Ovary (tissue), 3 donors: Measurements from ENCODE around the gene DAW1.

ENCODE experiments used
- EP300 ChIP-seq: sonication (generic); formaldehyde crosslinking; IDR thresholded peaks from one replicate; pipeline ENCODE4 v1.6.1; 2017; ENCODE audit warnings: antibody characterized with exemption
- POLR2A ChIP-seq: fragments of 450-650 bp; IDR thresholded peaks from one replicate; pipeline ENCODE4 v1.6.1; 2017; ENCODE audit warnings: antibody characterized with exemption, mild to moderate bottlenecking, moderate library complexity
- TF ChIP-seq, protein P1 (sequence below), 3 donors: fragments of 450-650 bp in 2 of 3; fragments of 200-600 bp in 1 of 3; IDR thresholded peaks; one replicate each; pipeline versions ENCODE4 v1.5.1 to v1.8.0; 2016 to 2022; ENCODE audit warnings: antibody characterized with exemption in 3 of 3, mild to moderate bottlenecking in 1 of 3
- donor health status: DM: no; HTN: no; CAD: no.

DNA sequence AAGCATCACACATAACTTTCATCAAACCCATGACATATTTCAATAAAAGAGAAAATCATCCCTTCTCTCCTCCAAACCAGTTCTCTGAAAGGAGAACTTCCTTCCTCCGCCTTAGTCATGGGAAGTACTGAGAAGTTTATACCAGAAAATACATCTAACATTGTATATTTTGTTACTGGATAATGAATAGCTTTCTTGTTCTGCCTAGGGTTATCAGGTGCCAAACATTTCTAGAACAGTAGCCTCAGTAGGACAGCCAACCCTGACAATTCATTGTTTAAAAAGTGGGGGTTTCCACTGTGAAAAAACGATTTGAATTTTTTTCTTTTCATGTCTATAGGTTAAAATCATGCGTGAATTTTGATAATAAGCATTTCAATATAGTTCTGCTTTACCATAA, 16.0 kb upstream of the DAW1 start:
- no peak for TF ChIP-seq POLR2A
- TF ChIP-seq, protein P1, sequence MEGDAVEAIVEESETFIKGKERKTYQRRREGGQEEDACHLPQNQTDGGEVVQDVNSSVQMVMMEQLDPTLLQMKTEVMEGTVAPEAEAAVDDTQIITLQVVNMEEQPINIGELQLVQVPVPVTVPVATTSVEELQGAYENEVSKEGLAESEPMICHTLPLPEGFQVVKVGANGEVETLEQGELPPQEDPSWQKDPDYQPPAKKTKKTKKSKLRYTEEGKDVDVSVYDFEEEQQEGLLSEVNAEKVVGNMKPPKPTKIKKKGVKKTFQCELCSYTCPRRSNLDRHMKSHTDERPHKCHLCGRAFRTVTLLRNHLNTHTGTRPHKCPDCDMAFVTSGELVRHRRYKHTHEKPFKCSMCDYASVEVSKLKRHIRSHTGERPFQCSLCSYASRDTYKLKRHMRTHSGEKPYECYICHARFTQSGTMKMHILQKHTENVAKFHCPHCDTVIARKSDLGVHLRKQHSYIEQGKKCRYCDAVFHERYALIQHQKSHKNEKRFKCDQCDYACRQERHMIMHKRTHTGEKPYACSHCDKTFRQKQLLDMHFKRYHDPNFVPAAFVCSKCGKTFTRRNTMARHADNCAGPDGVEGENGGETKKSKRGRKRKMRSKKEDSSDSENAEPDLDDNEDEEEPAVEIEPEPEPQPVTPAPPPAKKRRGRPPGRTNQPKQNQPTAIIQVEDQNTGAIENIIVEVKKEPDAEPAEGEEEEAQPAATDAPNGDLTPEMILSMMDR (IDR thresholded peaks at IDR 0.05) = no peak
- no peak for TF ChIP-seq EP300
